Activated CD4-positive, alpha-beta memory T cell treated with anti-CD3 and anti-CD28 coated beads, Interleukin-2, amount 10 ng/mL, durations not matched to agents 7 days and 5 days (primary cell): ENCODE data around the gene GRB10. TPM values are rescaled to one million over a fixed set of nuclear protein-coding genes. Genes with fewer than 3 reads are reported as not detected.

ENCODE experiments used
- CTCF ChIA-PET: fragments of 350-600 bp; sonication (Branson Sonifier 250); formaldehyde crosslinking; loops from one replicate; lab custom pipeline; 2021; ENCODE audit warnings: antibody characterized with exemption, inconsistent platforms; lab: Charles Lee
- POLR2A ChIA-PET: fragments of 350-600 bp; sonication (Branson Sonifier 250); formaldehyde crosslinking; loops from one replicate; lab custom pipeline; 2021; ENCODE audit warnings: antibody characterized with exemption; lab: Charles Lee
- DNase-seq: peaks from one replicate; pipeline ENCODE4 v3.0.0-alpha.2; 2020
- H3K27ac Mint-ChIP-seq: one replicate; pipeline ENCODE4 v1.8.0; 2021; ENCODE audit warnings: mild to moderate bottlenecking, mixed read lengths
- H3K27me3 Mint-ChIP-seq: one replicate; pipeline ENCODE4 v1.8.0; 2021; ENCODE audit warnings: mixed read lengths
- H3K36me3 Mint-ChIP-seq: one replicate; pipeline ENCODE4 v1.8.0; 2021; ENCODE audit warnings: low read depth, mixed read lengths
- H3K4me1 Mint-ChIP-seq: one replicate; pipeline ENCODE4 v1.8.0; 2021; ENCODE audit warnings: mixed read lengths
- H3K4me3 Mint-ChIP-seq: one replicate; pipeline ENCODE4 v1.8.0; 2021; ENCODE audit warnings: mild to moderate bottlenecking, mixed read lengths
- H3K9me3 Mint-ChIP-seq: one replicate; pipeline ENCODE4 v1.8.0; 2021; ENCODE audit warnings: mixed read lengths
- total RNA-seq, 2 experiments: library from RNA; stranded (reverse); gene quantifications; one replicate each; pipeline ENCODE4 v1.2.3, GENCODE V29; 2021

Gene GRB10
- total RNA-seq, 2 experiments from 2014 or later: 13.9 to 14.2 TPM

GRCh38 chr7:50727072-50727471, 55.6 kb downstream of the GRB10 start:
- POLR2A ChIA-PET: no interaction called here

GRCh38 chr7:50725774-50726173, 56.9 kb downstream of the GRB10 start:
- DNase-seq: no peak
- Mint-ChIP-seq H3K36me3 (no peaks in the 10 kb centered on the region), H3K9me3 (no peaks in the 10 kb centered on the region), H3K4me3 (no peak overlapping the region), H3K27ac (no peak overlapping the region), H3K27me3 (no peaks in the 10 kb centered on the region), H3K4me1 (peaks cover 12% of the 10 kb centered on the region)
- ChIA-PET POLR2A (no interaction called here), CTCF (no interaction called here)

More at GRCh38 chr7:50727072-50727471, 55.6 kb downstream of the GRB10 start:
- no peak overlapping the region for H3K4me3 Mint-ChIP-seq
- no peaks in the 10 kb centered on the region for H3K36me3 Mint-ChIP-seq
- H3K27ac Mint-ChIP-seq: no peak overlapping the region
- CTCF ChIA-PET: no interaction called here
- H3K27me3 Mint-ChIP-seq: no peaks in the 10 kb centered on the region
- no peak for DNase-seq
- peaks cover 12% of the 10 kb centered on the region for H3K4me1 Mint-ChIP-seq
- no peaks in the 10 kb centered on the region for H3K9me3 Mint-ChIP-seq

GRCh38 chr7:50724526-50725520, 57.9 kb downstream of the GRB10 start:
- peaks cover 12% of the 10 kb centered on the region for H3K4me1 Mint-ChIP-seq
- no peak for DNase-seq
- H3K27ac Mint-ChIP-seq: no peak overlapping the region
- ChIA-PET POLR2A (no interaction called here), CTCF (no interaction called here)
- no peaks in the 10 kb centered on the region for H3K27me3 Mint-ChIP-seq
- no peaks in the 10 kb centered on the region for H3K9me3 Mint-ChIP-seq
- H3K36me3 Mint-ChIP-seq: no peaks in the 10 kb centered on the region
- no peak overlapping the region for H3K4me3 Mint-ChIP-seq

GRCh38 chr7:50723888-50724287, 58.8 kb downstream of the GRB10 start:
- peaks cover 12% of the 10 kb centered on the region for H3K4me1 Mint-ChIP-seq
- H3K4me3 Mint-ChIP-seq: no peak overlapping the region
- H3K36me3 Mint-ChIP-seq: no peaks in the 10 kb centered on the region
- ChIA-PET POLR2A (no interaction called here), CTCF (no interaction called here)
- H3K27me3 Mint-ChIP-seq: no peaks in the 10 kb centered on the region
- H3K9me3 Mint-ChIP-seq: no peaks in the 10 kb centered on the region
- DNase-seq: no peak
- H3K27ac Mint-ChIP-seq: no peak overlapping the region

GRCh38 chr7:50723173-50723572, 59.5 kb downstream of the GRB10 start:
- CTCF ChIA-PET: no interaction called here
- Mint-ChIP-seq H3K4me1 (peaks cover 12% of the 10 kb centered on the region), H3K9me3 (no peaks in the 10 kb centered on the region), H3K36me3 (no peaks in the 10 kb centered on the region), H3K27me3 (no peaks in the 10 kb centered on the region), H3K27ac (no peak overlapping the region), H3K4me3 (no peak overlapping the region)
- POLR2A ChIA-PET: no interaction called here
- no peak for DNase-seq

GRCh38 chr7:50721661-50722259, 60.9 kb downstream of the GRB10 start:
- Mint-ChIP-seq H3K27me3 (no peaks in the 10 kb centered on the region), H3K4me3 (no peak overlapping the region), H3K4me1 (peaks cover 8% of the 10 kb centered on the region), H3K27ac (no peak overlapping the region), H3K9me3 (no peaks in the 10 kb centered on the region), H3K36me3 (no peaks in the 10 kb centered on the region)
- ChIA-PET POLR2A (no interaction called here), CTCF (no interaction called here)
- no peak for DNase-seq

GRCh38 chr7:50721160-50721559, 61.5 kb downstream of the GRB10 start:
- Mint-ChIP-seq H3K36me3 (no peaks in the 10 kb centered on the region), H3K4me1 (peaks cover 7% of the 10 kb centered on the region), H3K4me3 (no peak overlapping the region), H3K27me3 (no peaks in the 10 kb centered on the region), H3K9me3 (no peaks in the 10 kb centered on the region), H3K27ac (no peak overlapping the region)
- CTCF ChIA-PET: interaction anchor here (1.1 kb wide), 1 partner anchor 91 kb away, joined by 3 read pairs; no protein-coding TSS in a partner anchor
- DNase-seq: no peak
- POLR2A ChIA-PET: no interaction called here

GRCh38 chr7:50720295-50720694, 62.4 kb downstream of the GRB10 start:
- peaks cover 7% of the 10 kb centered on the region for H3K4me1 Mint-ChIP-seq
- no peaks in the 10 kb centered on the region for H3K36me3 Mint-ChIP-seq
- CTCF ChIA-PET: interaction anchor here (1.1 kb wide), 1 partner anchor 90 kb away, joined by 3 read pairs; no protein-coding TSS in a partner anchor
- POLR2A ChIA-PET: no interaction called here
- DNase-seq: no peak
- H3K27me3 Mint-ChIP-seq: no peaks in the 10 kb centered on the region
- H3K4me3 Mint-ChIP-seq: no peak overlapping the region
- no peak overlapping the region for H3K27ac Mint-ChIP-seq
- H3K9me3 Mint-ChIP-seq: no peaks in the 10 kb centered on the region

- Mint-ChIP-seq H3K27ac (no peak overlapping the region), H3K27me3 (no peaks in the 10 kb centered on the region), H3K4me1 (peaks cover 2% of the 10 kb centered on the region), H3K36me3 (no peaks in the 10 kb centered on the region), H3K9me3 (no peaks in the 10 kb centered on the region), H3K4me3 (no peak overlapping the region)
- DNase-seq: no peak
- POLR2A ChIA-PET: no interaction called here
- CTCF ChIA-PET: no interaction called here
Measured at GRCh38 chr7:50718876-50719275, 63.8 kb downstream of the GRB10 start.

- ChIA-PET POLR2A (no interaction called here), CTCF (no interaction called here)
- H3K9me3 Mint-ChIP-seq: no peaks in the 10 kb centered on the region
- no peaks in the 10 kb centered on the region for H3K27me3 Mint-ChIP-seq
- H3K36me3 Mint-ChIP-seq: no peaks in the 10 kb centered on the region
- peaks cover 6% of the 10 kb centered on the region for H3K4me1 Mint-ChIP-seq
- no peak overlapping the region for H3K27ac Mint-ChIP-seq
- DNase-seq: no peak
- H3K4me3 Mint-ChIP-seq: no peak overlapping the region
Measured at GRCh38 chr7:50718311-50718710, 64.4 kb downstream of the GRB10 start.

- no peaks in the 10 kb centered on the region for H3K27me3 Mint-ChIP-seq
- CTCF ChIA-PET: no interaction called here
Measured at GRCh38 chr7:50717181-50717580, 65.5 kb downstream of the GRB10 start.

GRCh38 chr7:50714857-50715256, 67.8 kb downstream of the GRB10 start:
- H3K36me3 Mint-ChIP-seq: no peaks in the 10 kb centered on the region
- H3K9me3 Mint-ChIP-seq: no peaks in the 10 kb centered on the region
- CTCF ChIA-PET: no interaction called here
- H3K27ac Mint-ChIP-seq: no peak overlapping the region
- DNase-seq: no peak
- H3K4me3 Mint-ChIP-seq: no peak overlapping the region
- no peaks in the 10 kb centered on the region for H3K27me3 Mint-ChIP-seq
- POLR2A ChIA-PET: no interaction called here
- peaks cover 6% of the 10 kb centered on the region for H3K4me1 Mint-ChIP-seq

More at GRCh38 chr7:50717181-50717580, 65.5 kb downstream of the GRB10 start:
- no peak overlapping the region for H3K4me3 Mint-ChIP-seq
- no peak overlapping the region for H3K27ac Mint-ChIP-seq
- H3K4me1 Mint-ChIP-seq: peaks cover 6% of the 10 kb centered on the region
- H3K36me3 Mint-ChIP-seq: no peaks in the 10 kb centered on the region
- no peaks in the 10 kb centered on the region for H3K9me3 Mint-ChIP-seq
- POLR2A ChIA-PET: no interaction called here
- no peak for DNase-seq

- Mint-ChIP-seq H3K4me3 (no peak overlapping the region), H3K27ac (no peak overlapping the region), H3K36me3 (no peaks in the 10 kb centered on the region), H3K9me3 (no peaks in the 10 kb centered on the region), H3K27me3 (no peaks in the 10 kb centered on the region), H3K4me1 (peaks cover 6% of the 10 kb centered on the region)
- POLR2A ChIA-PET: interaction anchor here (0.7 kb wide), 1 partner anchor 74 kb away, joined by 3 read pairs; no protein-coding TSS in a partner anchor
- CTCF ChIA-PET: no interaction called here
- DNase-seq: no peak
Measured at GRCh38 chr7:50713123-50713965, 69.4 kb downstream of the GRB10 start.
